Activated B cell treated with CpG ODN at 0.5 μM for 24 hours (primary cell): ENCODE data around the gene GALNTL6. TPM values are rescaled to one million over a fixed set of nuclear protein-coding genes. Genes with fewer than 3 reads are reported as not detected.

Experiments
- ATAC-seq: fragments of 200-7000 bp; cut with Tn5 transposase; one replicate; pipeline ENCODE4 v1.10.0; 2021; ENCODE audit warnings: low read depth, mild to moderate bottlenecking, moderate library complexity
- CTCF ChIA-PET: fragments of 350-600 bp; sonication (Branson Sonifier 250); formaldehyde crosslinking; loops from one replicate; lab custom pipeline; 2021; ENCODE audit warnings: antibody characterized with exemption; lab: Charles Lee
- POLR2A ChIA-PET: fragments of 350-600 bp; sonication (Branson Sonifier 250); formaldehyde crosslinking; loops from one replicate; lab custom pipeline; 2021; ENCODE audit warnings: antibody characterized with exemption; lab: Charles Lee
- DNase-seq: peaks from one replicate; pipeline ENCODE4 v3.0.0; 2022
- H3K27ac Mint-ChIP-seq: one replicate; pipeline ENCODE4 v1.8.0; 2020; ENCODE audit warnings: mixed read lengths
- H3K27me3 Mint-ChIP-seq: one replicate; pipeline ENCODE4 v1.8.0; 2021; ENCODE audit warnings: mixed read lengths
- H3K36me3 Mint-ChIP-seq: one replicate; pipeline ENCODE4 v1.8.0; 2021; ENCODE audit warnings: low read depth, mixed read lengths
- H3K4me1 Mint-ChIP-seq: one replicate; pipeline ENCODE4 v1.8.0; 2021; ENCODE audit warnings: mixed read lengths
- H3K4me3 Mint-ChIP-seq: one replicate; pipeline ENCODE4 v1.8.0; 2020; ENCODE audit warnings: mild to moderate bottlenecking, mixed read lengths
- H3K9me3 Mint-ChIP-seq: one replicate; pipeline ENCODE4 v1.8.0; 2020; ENCODE audit warnings: mixed read lengths
- intact Hi-C: fragments of 100-400 bp; cut with micrococcal nuclease; formaldehyde crosslinking; loops from one replicate; pipeline ENCODE4 v1.15.1; 2024
- total RNA-seq: library from RNA; stranded (reverse); gene quantifications from 2 replicates; pipeline ENCODE4 v1.2.3, GENCODE V29; 2022
- TF ChIP-seq, protein P1 (sequence below): fragments of 200-600 bp; IDR thresholded peaks from one replicate; pipeline ENCODE4 v1.8.0; 2022; ENCODE audit warnings: antibody characterized with exemption, mild to moderate bottlenecking

GALNTL6 gene
- total RNA-seq, 1 donor from 2014 or later = 0.20 TPM

DNA sequence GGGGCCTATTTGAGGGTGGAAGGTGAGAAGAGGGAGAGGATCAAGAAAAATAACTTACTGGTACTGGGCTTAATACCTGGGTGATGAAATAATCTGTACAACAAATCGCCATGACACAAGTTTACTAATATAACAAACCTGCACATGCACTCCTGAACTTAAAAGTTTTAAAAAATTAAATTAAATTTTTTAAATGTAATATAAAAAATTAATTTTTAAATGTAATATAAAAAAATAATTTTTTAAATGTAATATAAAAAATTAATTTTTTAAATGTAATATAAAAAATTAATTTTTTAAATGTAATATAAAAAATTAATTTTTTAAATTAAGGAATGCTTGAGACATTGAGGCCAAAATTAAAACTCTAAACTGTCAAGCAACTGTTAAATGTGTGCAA lies 1231.1 kb downstream of the GALNTL6 start:
- H3K27me3 Mint-ChIP-seq = peaks cover 8% of the 10 kb centered on the region
- ATAC-seq = no peak

DNA sequence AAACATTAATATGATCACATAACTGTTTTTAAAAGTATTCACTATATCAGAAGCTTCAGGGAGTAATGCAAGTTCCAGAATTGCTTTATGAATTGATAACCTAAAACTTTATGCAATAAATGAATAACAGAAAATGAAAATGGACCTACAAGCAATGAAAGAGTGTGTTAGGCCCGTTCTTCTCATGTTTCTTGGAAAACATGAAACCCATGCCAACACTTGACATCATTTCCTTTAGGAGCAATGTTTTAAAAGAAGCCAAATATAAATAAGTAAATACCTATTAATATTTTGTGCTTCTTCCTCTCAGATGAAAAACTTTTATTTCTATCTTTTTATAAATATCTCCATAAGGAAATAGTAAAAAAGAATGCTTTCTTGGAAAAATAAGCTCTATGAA lies 1232.4 kb downstream of the GALNTL6 start:
- H3K9me3 Mint-ChIP-seq = peaks cover 4% of the 10 kb centered on the region
- TF ChIP-seq, protein P1, sequence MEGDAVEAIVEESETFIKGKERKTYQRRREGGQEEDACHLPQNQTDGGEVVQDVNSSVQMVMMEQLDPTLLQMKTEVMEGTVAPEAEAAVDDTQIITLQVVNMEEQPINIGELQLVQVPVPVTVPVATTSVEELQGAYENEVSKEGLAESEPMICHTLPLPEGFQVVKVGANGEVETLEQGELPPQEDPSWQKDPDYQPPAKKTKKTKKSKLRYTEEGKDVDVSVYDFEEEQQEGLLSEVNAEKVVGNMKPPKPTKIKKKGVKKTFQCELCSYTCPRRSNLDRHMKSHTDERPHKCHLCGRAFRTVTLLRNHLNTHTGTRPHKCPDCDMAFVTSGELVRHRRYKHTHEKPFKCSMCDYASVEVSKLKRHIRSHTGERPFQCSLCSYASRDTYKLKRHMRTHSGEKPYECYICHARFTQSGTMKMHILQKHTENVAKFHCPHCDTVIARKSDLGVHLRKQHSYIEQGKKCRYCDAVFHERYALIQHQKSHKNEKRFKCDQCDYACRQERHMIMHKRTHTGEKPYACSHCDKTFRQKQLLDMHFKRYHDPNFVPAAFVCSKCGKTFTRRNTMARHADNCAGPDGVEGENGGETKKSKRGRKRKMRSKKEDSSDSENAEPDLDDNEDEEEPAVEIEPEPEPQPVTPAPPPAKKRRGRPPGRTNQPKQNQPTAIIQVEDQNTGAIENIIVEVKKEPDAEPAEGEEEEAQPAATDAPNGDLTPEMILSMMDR = no peak
- H3K27me3 Mint-ChIP-seq = peaks cover 8% of the 10 kb centered on the region
- no peak for DNase-seq
- CTCF ChIA-PET = no interaction called here
- POLR2A ChIA-PET = no interaction called here
- no peak overlapping the region for H3K27ac Mint-ChIP-seq
- no peak for ATAC-seq
- no peaks in the 10 kb centered on the region for H3K4me1 Mint-ChIP-seq
- no peaks in the 10 kb centered on the region for H3K36me3 Mint-ChIP-seq
- intact Hi-C loops = no loop called here
- H3K4me3 Mint-ChIP-seq = no peak overlapping the region

More for the DNA sequence above, 1231.1 kb downstream of the GALNTL6 start:
- POLR2A ChIA-PET = no interaction called here
- H3K9me3 Mint-ChIP-seq = peaks cover 4% of the 10 kb centered on the region
- no peak for DNase-seq
- CTCF ChIA-PET = no interaction called here
- H3K27ac Mint-ChIP-seq = no peak overlapping the region
- TF ChIP-seq, protein P1 = no peak
- intact Hi-C loops = no loop called here
- H3K4me3 Mint-ChIP-seq = no peak overlapping the region
- no peaks in the 10 kb centered on the region for H3K4me1 Mint-ChIP-seq
- no peaks in the 10 kb centered on the region for H3K36me3 Mint-ChIP-seq

DNA sequence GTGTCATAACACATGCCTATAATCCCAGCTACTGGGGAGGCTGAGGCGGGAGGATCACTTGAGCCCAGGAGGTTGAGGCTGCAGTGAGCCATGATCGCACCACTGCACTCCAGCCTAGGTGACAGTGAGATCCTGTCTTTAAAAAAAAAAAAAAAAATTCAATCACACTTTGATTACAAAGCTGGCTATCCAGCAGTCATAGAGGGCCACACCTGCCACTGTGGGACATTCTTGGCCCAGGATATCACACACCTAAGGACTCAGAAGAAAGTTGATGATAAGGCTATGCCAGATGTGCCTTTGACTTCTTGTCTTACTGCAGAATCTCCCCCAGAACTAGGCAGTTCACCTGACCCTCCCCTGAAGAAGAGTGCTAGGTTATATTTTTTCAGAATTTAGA lies 1232.9 kb downstream of the GALNTL6 start:
- Mint-ChIP-seq H3K27me3 (peaks cover 8% of the 10 kb centered on the region), H3K4me3 (no peak overlapping the region), H3K27ac (no peak overlapping the region), H3K9me3 (peaks cover 4% of the 10 kb centered on the region), H3K36me3 (no peaks in the 10 kb centered on the region), H3K4me1 (no peaks in the 10 kb centered on the region)
- ChIA-PET CTCF (no interaction called here), POLR2A (no interaction called here)
- intact Hi-C loops = no loop called here
- TF ChIP-seq, protein P1 = no peak
- DNase-seq (no peak), ATAC-seq (no peak)

DNA sequence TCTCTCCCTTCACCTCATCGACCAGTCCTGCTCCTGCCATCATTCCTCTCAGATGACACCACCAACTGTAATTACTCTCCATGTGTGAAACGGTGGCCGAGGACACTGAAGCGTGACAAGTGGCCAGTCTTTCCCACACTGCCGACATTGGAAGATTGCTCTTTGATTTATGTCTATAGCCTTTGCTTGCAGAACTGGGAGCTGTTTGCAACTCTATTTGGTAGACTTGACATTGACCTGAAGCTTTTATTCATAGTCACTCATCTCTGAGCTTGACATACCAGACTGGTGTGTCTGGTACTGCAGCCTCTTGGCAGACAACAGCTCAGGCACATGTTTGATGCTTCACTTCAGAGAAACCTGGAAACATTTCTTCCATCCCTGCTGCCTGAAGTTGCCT lies 1233.6 kb downstream of the GALNTL6 start:
- Mint-ChIP-seq H3K9me3 (peaks cover 4% of the 10 kb centered on the region), H3K36me3 (no peaks in the 10 kb centered on the region), H3K4me1 (no peaks in the 10 kb centered on the region), H3K27me3 (peaks cover 8% of the 10 kb centered on the region), H3K4me3 (no peak overlapping the region), H3K27ac (no peak overlapping the region)
- ATAC-seq (no peak), DNase-seq (no peak)
- ChIA-PET CTCF (no interaction called here), POLR2A (no interaction called here)
- TF ChIP-seq, protein P1 = no peak
- intact Hi-C loops = no loop called here

DNA sequence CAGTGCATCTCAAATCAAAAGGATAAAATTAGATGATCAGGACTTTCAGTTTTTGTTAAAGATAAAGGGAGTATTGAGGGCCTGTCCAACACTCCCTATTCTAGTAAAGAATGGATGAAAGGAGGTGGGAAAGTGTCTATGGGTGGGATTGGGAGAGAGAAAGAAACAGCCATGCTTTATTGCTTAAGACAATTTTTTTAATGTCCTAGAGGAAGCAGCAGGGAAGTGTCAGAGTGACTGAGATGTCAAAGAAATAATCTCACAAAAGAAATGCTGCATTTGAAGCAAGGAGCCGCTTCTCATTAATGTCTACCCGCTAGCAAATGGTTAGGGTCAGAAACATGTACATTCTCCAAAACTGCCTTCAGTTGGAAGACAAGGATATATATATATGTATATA lies 1238.0 kb downstream of the GALNTL6 start:
- ATAC-seq = no peak
- DNase-seq = no peak
- intact Hi-C loops = no loop called here
- no peaks in the 10 kb centered on the region for H3K27me3 Mint-ChIP-seq
- H3K36me3 Mint-ChIP-seq = no peaks in the 10 kb centered on the region
- TF ChIP-seq, protein P1 = no peak
- no peaks in the 10 kb centered on the region for H3K9me3 Mint-ChIP-seq
- no peak overlapping the region for H3K4me3 Mint-ChIP-seq
- no peak overlapping the region for H3K27ac Mint-ChIP-seq
- CTCF ChIA-PET = no interaction called here
- POLR2A ChIA-PET = no interaction called here
- no peaks in the 10 kb centered on the region for H3K4me1 Mint-ChIP-seq
